ENCODE measurements around the gene TECPR2. TPM values are rescaled to one million over a fixed set of nuclear protein-coding genes. Genes with fewer than 3 reads are reported as not detected.
A peak's percentile ranks its signal among the peaks of the same experiment; 100 is the strongest.

Gene TECPR2
- total and polyA plus RNA-seq, 2 of the 13 experiments (the other 11 are each of a cell fraction or from before 2014, with no cell fraction given), result 3.5 to 5.7 TPM

GRCh38 chr14:102539544-102540314, 177.0 kb downstream of the TECPR2 start (continued):
- TF ChIP-seq GLMP (CRISPR knock-in tag; IDR thresholded peaks at IDR 0.05; ENCODE audit: borderline replicate concordance) (no peak), ZBTB21 (CRISPR knock-in tag; IDR thresholded peaks at IDR 0.05) (no peak), EHMT2 (IDR thresholded peaks at IDR 0.05; ENCODE audit: borderline replicate concordance, low read depth, low read length) (no peak), ZNF563 (CRISPR knock-in tag; IDR thresholded peaks at IDR 0.05) (no peak), SIX4 (CRISPR knock-in tag; IDR thresholded peaks at IDR 0.05) (no peak), ZNF432 (CRISPR knock-in tag; IDR thresholded peaks at IDR 0.05; ENCODE audit: borderline replicate concordance) (no peak), PITX1 (CRISPR knock-in tag; IDR thresholded peaks at IDR 0.05) (peak; percentile 83), PLSCR1 (CRISPR knock-in tag; IDR thresholded peaks at IDR 0.05; ENCODE audit: borderline replicate concordance) (no peak), MTA3 (CRISPR knock-in tag; IDR thresholded peaks at IDR 0.05) (no peak), ETS1 (CRISPR knock-in tag; IDR thresholded peaks at IDR 0.05) (no peak), ZBTB37 (CRISPR knock-in tag; IDR thresholded peaks at IDR 0.05) (no peak), NFKB2 (CRISPR knock-in tag; IDR thresholded peaks at IDR 0.05; ENCODE audit: borderline replicate concordance) (no peak), SMAD1 (CRISPR knock-in tag; IDR thresholded peaks at IDR 0.05; ENCODE audit: borderline replicate concordance, low read depth) (no peak), PCBP2 (optimal IDR thresholded peaks at IDR 0.05; ENCODE audit: low read depth, low read length, poor library complexity, severe bottlenecking) (no peak), STAT5B (CRISPR knock-in tag; IDR thresholded peaks at IDR 0.05) (0 out of 2 replicates have a peak, but pooled peaks have one; percentile 21), NONO (IDR thresholded peaks at IDR 0.05) (no peak), NONO (CRISPR knock-in tag; conservative IDR thresholded peaks at IDR 0.05) (no peak), HDAC1 (CRISPR knock-in tag; IDR thresholded peaks at IDR 0.05) (no peak), MAFF (IDR thresholded peaks at IDR 0.05; ENCODE audit: low read depth, low read length) (no peak), HIVEP1 (CRISPR knock-in tag; IDR thresholded peaks at IDR 0.05) (peak; percentile 31; the same call in 1 of the 2 replicates), KLF11 (CRISPR knock-in tag; IDR thresholded peaks at IDR 0.05) (no peak), NR1H2 (CRISPR knock-in tag; IDR thresholded peaks at IDR 0.05; ENCODE audit: borderline replicate concordance, low read depth) (no peak), CBX1 (IDR thresholded peaks at IDR 0.05; ENCODE audit: low read depth) (peak; percentile 35), FOXA1 (IDR thresholded peaks at IDR 0.05) (no peak), FOXA1 (CRISPR knock-in tag; IDR thresholded peaks at IDR 0.05) (no peak), XRCC5 (optimal IDR thresholded peaks at IDR 0.05; ENCODE audit: low read length) (no peak)
